Ramos (cell line): ENCODE data around the gene RPUSD1.

ENCODE experiments used
- in situ Hi-C: fragments of 300-500 bp; cut with MboI; formaldehyde crosslinking; loops from one replicate; pipeline ENCODE4 v1.14.3; 2022; ENCODE audit warnings: low sequenced_read_pairs; ENCODE audit not compliant: unreplicated experiment

The RPUSD1 gene

GRCh38 chr16:769184-769784 is 18.9 kb downstream of the RPUSD1 start:
- in situ Hi-C loops: no loop called here

GRCh38 chr16:768428-768827 is 19.8 kb downstream of the RPUSD1 start:
- in situ Hi-C loops: no loop called here

- in situ Hi-C loops: no loop called here
These were observed 20.4 kb downstream of the RPUSD1 start for GRCh38 chr16:767743-768235.

GRCh38 chr16:766820-767640 is 21.2 kb downstream of the RPUSD1 start:
- in situ Hi-C loops: no loop called here

GRCh38 chr16:766008-766819 is 22.0 kb downstream of the RPUSD1 start:
- in situ Hi-C loops: no loop called here

GRCh38 chr16:765488-765865 is 22.7 kb downstream of the RPUSD1 start:
- in situ Hi-C loops: no loop called here

- in situ Hi-C loops: no loop called here
These were observed 23.2 kb downstream of the RPUSD1 start for GRCh38 chr16:764848-765487.

GRCh38 chr16:764184-764750 is 23.9 kb downstream of the RPUSD1 start:
- in situ Hi-C loops: no loop called here

GRCh38 chr16:763369-764183 is 24.6 kb downstream of the RPUSD1 start:
- in situ Hi-C loops: no loop called here

GRCh38 chr16:762595-763268 is 25.4 kb downstream of the RPUSD1 start:
- in situ Hi-C loops: no loop called here

- in situ Hi-C loops: no loop called here
These were observed 26.3 kb downstream of the RPUSD1 start for GRCh38 chr16:761625-762513.

GRCh38 chr16:760545-761343 is 27.4 kb downstream of the RPUSD1 start, which contains the start of gene MSLN:
MSLN (plus strand) TSS chr16:760734; CDS start chr16:762681, 1,947 bp downstream.
- in situ Hi-C loops: no loop called here

GRCh38 chr16:760065-760464 is 28.1 kb downstream of the RPUSD1 start:
- in situ Hi-C loops: no loop called here

GRCh38 chr16:759110-759910 is 28.9 kb downstream of the RPUSD1 start:
- in situ Hi-C loops: no loop called here

- in situ Hi-C loops: no loop called here
These were observed 31.8 kb downstream of the RPUSD1 start for GRCh38 chr16:756428-756827.

- in situ Hi-C loops: no loop called here
These were observed 33.5 kb downstream of the RPUSD1 start for GRCh38 chr16:754656-755055.
